ENCODE data around the gene POLR3A. TPM values are rescaled to one million over a fixed set of nuclear protein-coding genes. Genes with fewer than 3 reads are reported as not detected.

POLR3A gene
- total RNA-seq, 1 donor from 2014 or later = 29.5 TPM

DNA sequence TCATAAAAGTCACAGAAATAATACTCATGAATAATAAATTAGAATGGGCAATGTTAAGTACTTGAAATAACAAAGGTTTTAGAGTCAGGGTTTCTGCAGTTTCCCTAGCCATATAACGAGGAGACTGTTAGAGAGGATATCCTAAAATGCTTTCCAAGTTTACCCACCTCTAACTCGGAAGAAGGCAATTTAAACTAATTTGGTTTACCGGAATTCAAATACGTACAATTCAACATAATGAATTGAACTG lies 4.0 kb upstream of the POLR3A start:
- Mint-ChIP-seq H3K4me3 (peak overlapping the region; percentile 94), H3K36me3 (ENCODE audit: low read depth) (peaks cover 45% of the 10 kb centered on the region), H3K27ac (peak overlapping the region; percentile 85), H3K9me3 (no peaks in the 10 kb centered on the region), H3K4me1 (ENCODE audit: low read depth) (peaks cover 48% of the 10 kb centered on the region), H3K27me3 (ENCODE audit: insufficient read depth) (no peaks in the 10 kb centered on the region)
- DNase-seq (ENCODE audit: low spot score) = no peak
- intact Hi-C loops (cut with micrococcal nuclease) = loop anchor here (1.0 to 5.0 kb wide), 7 partner anchors 106 to 1314 kb away; partner anchors contain the start of genes DLG5, PPIF and ZMIZ1

- H3K27ac Mint-ChIP-seq = peak overlapping the region; percentile 91
- no peaks in the 10 kb centered on the region for H3K9me3 Mint-ChIP-seq
- no peaks in the 10 kb centered on the region for H3K27me3 Mint-ChIP-seq (ENCODE audit: insufficient read depth)
- peak overlapping the region; percentile 99 for H3K4me3 Mint-ChIP-seq
- peak; percentile 14 for DNase-seq (ENCODE audit: low spot score)
- H3K36me3 Mint-ChIP-seq (ENCODE audit: low read depth) = peaks cover 34% of the 10 kb centered on the region
- peaks cover 27% of the 10 kb centered on the region for H3K4me1 Mint-ChIP-seq (ENCODE audit: low read depth)
- intact Hi-C loops (cut with micrococcal nuclease) = loop anchor here (1.0 to 5.0 kb wide), 5 partner anchors 192 to 1419 kb away; partner anchors contain the start of gene ZCCHC24
These were observed 662 bp downstream of the POLR3A start for GRCh38 chr10:78028438-78029268.

- Mint-ChIP-seq H3K27ac (no peak overlapping the region), H3K4me3 (no peak overlapping the region), H3K9me3 (no peaks in the 10 kb centered on the region), H3K4me1 (ENCODE audit: low read depth) (peaks cover 27% of the 10 kb centered on the region), H3K27me3 (ENCODE audit: insufficient read depth) (no peaks in the 10 kb centered on the region), H3K36me3 (ENCODE audit: low read depth) (peaks cover 51% of the 10 kb centered on the region)
- intact Hi-C loops (cut with micrococcal nuclease) = loop anchor here (5.0 kb wide), 1 partner anchor 1421 kb away; the partner anchor contains the start of gene ZCCHC24
- DNase-seq (ENCODE audit: low spot score) = no peak
These were observed 3.5 kb downstream of the POLR3A start for GRCh38 chr10:78025685-78026364.

DNA sequence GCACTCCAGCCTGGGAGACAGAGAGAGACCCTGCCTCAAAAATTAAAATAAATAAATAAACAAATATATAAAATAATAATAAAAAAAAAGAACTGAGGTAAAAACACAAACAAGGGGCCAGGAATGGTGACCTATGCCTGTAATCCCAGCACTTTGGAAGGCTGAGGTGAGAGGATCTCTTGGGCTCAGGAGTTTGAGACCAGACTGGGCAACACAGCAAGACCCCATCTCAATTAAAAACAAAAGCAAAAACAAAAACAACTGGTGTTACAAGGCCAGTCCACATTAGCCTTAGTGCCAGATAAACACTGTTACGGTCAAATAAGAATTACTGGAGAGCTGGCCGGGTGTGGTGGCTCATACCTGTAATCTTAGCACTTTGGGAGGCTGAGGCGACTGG lies 5.6 kb downstream of the POLR3A start:
- Mint-ChIP-seq H3K4me3 (no peak overlapping the region), H3K9me3 (no peaks in the 10 kb centered on the region), H3K27ac (no peak overlapping the region), H3K27me3 (ENCODE audit: insufficient read depth) (no peaks in the 10 kb centered on the region), H3K4me1 (ENCODE audit: low read depth) (peaks cover 17% of the 10 kb centered on the region), H3K36me3 (ENCODE audit: low read depth) (peaks cover 54% of the 10 kb centered on the region)
- no peak for DNase-seq (ENCODE audit: low spot score)
- intact Hi-C loops (cut with micrococcal nuclease) = no loop called here

DNA sequence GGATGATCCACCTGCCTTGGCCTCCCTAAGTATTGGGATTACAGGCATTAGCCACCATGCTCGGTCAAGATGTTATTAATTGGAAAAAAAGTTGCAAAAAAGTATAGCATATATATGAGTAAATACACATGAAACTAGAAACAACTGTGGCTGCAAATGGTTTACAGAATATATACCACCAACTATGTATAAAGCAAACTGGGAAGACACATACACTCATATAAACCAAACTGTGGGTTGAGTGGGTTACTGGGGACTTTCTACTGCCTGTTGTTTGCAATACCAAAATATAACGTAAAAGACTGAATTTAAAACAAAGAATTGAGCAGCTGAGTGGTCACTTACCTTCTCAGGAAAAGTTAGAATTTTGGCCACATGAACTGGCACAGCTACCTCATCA lies 8.1 kb downstream of the POLR3A start:
- Mint-ChIP-seq H3K27me3 (ENCODE audit: insufficient read depth) (no peaks in the 10 kb centered on the region), H3K4me3 (no peak overlapping the region), H3K4me1 (ENCODE audit: low read depth) (no peaks in the 10 kb centered on the region), H3K27ac (no peak overlapping the region), H3K9me3 (no peaks in the 10 kb centered on the region), H3K36me3 (ENCODE audit: low read depth) (peaks cover 54% of the 10 kb centered on the region)
- no peak for DNase-seq (ENCODE audit: low spot score)
- intact Hi-C loops (cut with micrococcal nuclease) = no loop called here

DNA sequence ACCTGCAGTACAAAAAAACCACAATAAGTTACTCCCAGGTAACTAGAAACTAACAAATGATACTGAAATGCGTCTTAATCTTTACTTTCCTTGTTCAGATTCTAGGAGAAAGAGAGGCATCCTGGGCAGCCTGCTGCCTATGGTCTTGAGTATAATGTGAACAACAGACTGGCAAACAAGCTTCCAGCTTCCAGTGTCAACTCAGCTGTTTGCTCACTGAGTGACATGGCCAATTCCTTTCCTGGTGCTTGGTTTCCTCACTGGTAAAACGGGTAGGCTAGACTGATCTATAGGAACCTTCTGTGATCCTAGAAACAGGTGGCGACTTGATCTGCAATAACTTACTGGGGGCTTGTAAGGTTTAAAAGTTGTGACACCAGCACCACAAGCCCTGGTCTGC lies 10.1 kb downstream of the POLR3A start:
- DNase-seq (ENCODE audit: low spot score) = no peak
- intact Hi-C loops (cut with micrococcal nuclease) = no loop called here
- no peaks in the 10 kb centered on the region for H3K4me1 Mint-ChIP-seq (ENCODE audit: low read depth)
- no peak overlapping the region for H3K4me3 Mint-ChIP-seq
- H3K27me3 Mint-ChIP-seq (ENCODE audit: insufficient read depth) = no peaks in the 10 kb centered on the region
- H3K27ac Mint-ChIP-seq = no peak overlapping the region
- no peaks in the 10 kb centered on the region for H3K9me3 Mint-ChIP-seq
- H3K36me3 Mint-ChIP-seq (ENCODE audit: low read depth) = peaks cover 39% of the 10 kb centered on the region

- Mint-ChIP-seq H3K4me3 (no peak overlapping the region), H3K36me3 (ENCODE audit: low read depth) (peaks cover 39% of the 10 kb centered on the region), H3K4me1 (ENCODE audit: low read depth) (no peaks in the 10 kb centered on the region), H3K27me3 (ENCODE audit: insufficient read depth) (no peaks in the 10 kb centered on the region), H3K9me3 (no peaks in the 10 kb centered on the region), H3K27ac (no peak overlapping the region)
- intact Hi-C loops (cut with micrococcal nuclease) = no loop called here
- DNase-seq (ENCODE audit: low spot score) = no peak
These were observed 11.5 kb downstream of the POLR3A start for GRCh38 chr10:78017856-78018255.

- no peak for DNase-seq (ENCODE audit: low spot score)
- peaks cover 30% of the 10 kb centered on the region for H3K36me3 Mint-ChIP-seq (ENCODE audit: low read depth)
- no peaks in the 10 kb centered on the region for H3K9me3 Mint-ChIP-seq
- H3K27ac Mint-ChIP-seq = no peak overlapping the region
- no peaks in the 10 kb centered on the region for H3K27me3 Mint-ChIP-seq (ENCODE audit: insufficient read depth)
- H3K4me1 Mint-ChIP-seq (ENCODE audit: low read depth) = no peaks in the 10 kb centered on the region
- intact Hi-C loops (cut with micrococcal nuclease) = no loop called here
- H3K4me3 Mint-ChIP-seq = no peak overlapping the region
These were observed 13.8 kb downstream of the POLR3A start for GRCh38 chr10:78015546-78015945.

GRCh38 chr10:78013564-78013963 lies 15.8 kb downstream of the POLR3A start:
- Mint-ChIP-seq H3K9me3 (no peaks in the 10 kb centered on the region), H3K27me3 (ENCODE audit: insufficient read depth) (no peaks in the 10 kb centered on the region), H3K4me3 (no peak overlapping the region), H3K4me1 (ENCODE audit: low read depth) (no peaks in the 10 kb centered on the region), H3K27ac (no peak overlapping the region), H3K36me3 (ENCODE audit: low read depth) (peaks cover 31% of the 10 kb centered on the region)
- no peak for DNase-seq (ENCODE audit: low spot score)
- intact Hi-C loops (cut with micrococcal nuclease) = no loop called here

GRCh38 chr10:78011065-78011464 lies 18.2 kb downstream of the POLR3A start:
- H3K4me1 Mint-ChIP-seq (ENCODE audit: low read depth) = no peaks in the 10 kb centered on the region
- no peak for DNase-seq (ENCODE audit: low spot score)
- no peaks in the 10 kb centered on the region for H3K27me3 Mint-ChIP-seq (ENCODE audit: insufficient read depth)
- H3K36me3 Mint-ChIP-seq (ENCODE audit: low read depth) = peaks cover 38% of the 10 kb centered on the region
- H3K27ac Mint-ChIP-seq = no peak overlapping the region
- H3K9me3 Mint-ChIP-seq = no peaks in the 10 kb centered on the region
- intact Hi-C loops (cut with micrococcal nuclease) = no loop called here
- H3K4me3 Mint-ChIP-seq = no peak overlapping the region

- Mint-ChIP-seq H3K27me3 (ENCODE audit: insufficient read depth) (no peaks in the 10 kb centered on the region), H3K27ac (no peak overlapping the region), H3K4me3 (no peak overlapping the region), H3K9me3 (no peaks in the 10 kb centered on the region), H3K36me3 (ENCODE audit: low read depth) (peaks cover 44% of the 10 kb centered on the region), H3K4me1 (ENCODE audit: low read depth) (no peaks in the 10 kb centered on the region)
- intact Hi-C loops (cut with micrococcal nuclease) = no loop called here
- no peak for DNase-seq (ENCODE audit: low spot score)
These were observed 19.0 kb downstream of the POLR3A start for GRCh38 chr10:78010278-78010677.

DNA sequence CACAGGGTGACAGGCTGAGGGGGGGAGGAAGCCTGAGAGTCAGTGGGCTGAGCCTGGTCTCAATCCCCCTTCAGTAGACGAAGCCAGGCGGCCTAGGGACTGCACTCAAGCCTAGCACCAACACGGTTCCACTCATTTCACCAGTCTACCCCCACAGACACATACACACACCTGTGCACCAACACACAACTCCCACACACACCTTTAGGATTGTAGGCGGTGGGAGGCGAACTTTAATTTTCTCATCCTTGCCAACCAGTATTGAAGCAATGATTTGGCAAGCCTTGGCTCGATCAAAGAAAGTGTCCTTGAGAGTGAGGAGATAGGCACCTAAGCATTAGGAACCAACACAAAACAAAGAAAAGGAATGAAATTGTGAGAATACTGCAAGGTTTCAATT lies 19.7 kb downstream of the POLR3A start:
- DNase-seq (ENCODE audit: low spot score) = no peak
- H3K9me3 Mint-ChIP-seq = no peaks in the 10 kb centered on the region
- H3K4me1 Mint-ChIP-seq (ENCODE audit: low read depth) = no peaks in the 10 kb centered on the region
- H3K36me3 Mint-ChIP-seq (ENCODE audit: low read depth) = peaks cover 49% of the 10 kb centered on the region
- intact Hi-C loops (cut with micrococcal nuclease) = no loop called here
- no peaks in the 10 kb centered on the region for H3K27me3 Mint-ChIP-seq (ENCODE audit: insufficient read depth)
- H3K4me3 Mint-ChIP-seq = no peak overlapping the region
- no peak overlapping the region for H3K27ac Mint-ChIP-seq

DNA sequence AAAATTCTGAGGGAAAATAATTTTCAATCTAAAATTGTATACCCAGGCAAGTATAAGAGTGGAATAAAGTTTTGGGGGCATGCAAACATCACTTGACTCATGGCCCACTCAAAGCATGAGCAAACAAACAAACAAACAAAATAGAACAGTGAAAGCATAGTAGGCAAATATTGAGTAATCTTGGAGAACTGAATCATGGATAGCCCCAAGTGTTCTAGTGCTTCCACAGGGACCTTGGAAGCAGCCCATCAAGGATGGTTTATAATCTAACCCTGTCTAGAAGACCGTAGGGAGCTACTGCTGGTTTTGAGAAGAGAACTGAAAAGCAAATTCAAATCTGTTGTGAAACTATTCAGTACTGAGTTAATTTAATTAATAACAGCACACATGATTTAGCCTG lies 22.1 kb downstream of the POLR3A start:
- Mint-ChIP-seq H3K36me3 (ENCODE audit: low read depth) (peaks cover 56% of the 10 kb centered on the region), H3K4me1 (ENCODE audit: low read depth) (no peaks in the 10 kb centered on the region), H3K9me3 (no peaks in the 10 kb centered on the region), H3K4me3 (no peak overlapping the region), H3K27me3 (ENCODE audit: insufficient read depth) (no peaks in the 10 kb centered on the region), H3K27ac (no peak overlapping the region)
- DNase-seq (ENCODE audit: low spot score) = no peak
- intact Hi-C loops (cut with micrococcal nuclease) = no loop called here
